HCT116 (cell line): Measurements from ENCODE around the gene PDE6B. TPM values are rescaled to one million over a fixed set of nuclear protein-coding genes. Genes with fewer than 3 reads are reported as not detected.

Source experiments
- ATAC-seq: fragments of 200-7000 bp; cut with Tn5 transposase; 2 replicates; pipeline ENCODE4 v1.9.1; 2020; ENCODE audit warnings: mild to moderate bottlenecking, moderate library complexity
- BruUV-seq: library from RNA; stranded (reverse); fragments of 400-500 nt; replicated peaks from 2 replicates; lab custom pipeline; 2021; lab: Mats Ljungman, UMichigan
- CTCF ChIA-PET: fragments of 300-600 bp; sonication (Branson Sonifier 250); formaldehyde crosslinking; loops from one replicate; lab custom pipeline; 2021; ENCODE audit warnings: antibody characterized with exemption; lab: Charles Lee
- POLR2A ChIA-PET: fragments of 300-600, 350-600 bp; sonication (Branson Sonifier 250); formaldehyde crosslinking; loops from one replicate; lab custom pipeline; 2021; ENCODE audit warnings: antibody characterized with exemption; lab: Charles Lee
- RAD21 ChIA-PET, 2 experiments: fragments of 300-600 bp; sonication (Branson Sonifier 250); formaldehyde crosslinking; loops; one replicate each; lab custom pipeline; 2023; ENCODE audit warnings: low total read pairs in 2 of 2; ENCODE audit not compliant: uncharacterized antibody in 2 of 2, unreplicated experiment in 2 of 2, low non-redundant PET in 1 of 2; lab: Charles Lee
- DNase-seq: peaks from one replicate; pipeline ENCODE4 v3.0.0-alpha.2; 2010; ENCODE audit warnings: low read depth, low spot score
- H2AFZ ChIP-seq: fragments of 200-600 bp; shearing (Covaris generic), sonication (generic); 2 replicates; pipeline ENCODE4 v1.6.1; 2017; ENCODE audit warnings: low read depth, mixed run types, mixed read lengths, antibody characterized with exemption, low read length; ENCODE audit not compliant: poor library complexity, severe bottlenecking
- H3K27ac ChIP-seq: 2 replicates; pipeline ENCODE4 v1.5.1; 2012; ENCODE audit warnings: low read depth, low read length
- H3K27me3 ChIP-seq: fragments of 200-600 bp; sonication (generic); 2 replicates; pipeline ENCODE4 v1.6.1; 2016; ENCODE audit warnings: mixed run types, low read length, mixed read lengths; ENCODE audit not compliant: insufficient read depth
- H3K36me3 ChIP-seq, 2 experiments: fragments of 200-500 bp in 1 of 2; fragments of 200-600 bp in 1 of 2; sonication (Bioruptor generic) in 1 of 2; sonication (generic) in 1 of 2; 2 replicates each; pipeline versions ENCODE4 v1.5.1 to v1.6.1; 2014 to 2016; ENCODE audit warnings: low read length in 2 of 2, inconsistent platforms in 1 of 2, mixed read lengths in 1 of 2, mixed run types in 1 of 2; ENCODE audit not compliant: insufficient read depth in 2 of 2, control insufficient read depth in 1 of 2
- H3K4me1 ChIP-seq, 2 experiments: fragments of 200-600 bp in 1 of 2; sonication (generic) in 1 of 2; 2 replicates each; pipeline versions ENCODE4 v1.5.1 to v1.6.1; 2012 to 2017; ENCODE audit warnings: low read length in 2 of 2, inconsistent platforms in 1 of 2, mild to moderate bottlenecking in 1 of 2, mixed read lengths in 1 of 2, mixed run types in 1 of 2, moderate library complexity in 1 of 2; ENCODE audit not compliant: insufficient read depth in 2 of 2, control insufficient read depth in 1 of 2
- H3K4me2 ChIP-seq: fragments of 200-600 bp; sonication (generic); 2 replicates; pipeline ENCODE4 v1.6.1; 2017; ENCODE audit warnings: mixed run types, low read length, mixed read lengths
- H3K4me3 ChIP-seq, 2 experiments: fragments of 200-600 bp in 1 of 2; sonication (generic) in 1 of 2; replicated peaks in 1 of 2; 2 replicates each; pipeline ENCODE4 v1.5.1; 2011 to 2016; ENCODE audit warnings: low read length in 2 of 2, control low read depth in 1 of 2, low read depth in 1 of 2, mild to moderate bottlenecking in 1 of 2, mixed read lengths in 1 of 2, mixed run types in 1 of 2
- H3K79me2 ChIP-seq: fragments of 200-600 bp; sonication (generic); 2 replicates; pipeline ENCODE4 v1.6.1; 2017; ENCODE audit warnings: mild to moderate bottlenecking, mixed run types, low read length, moderate library complexity, mixed read lengths; ENCODE audit not compliant: insufficient read depth
- H3K9ac ChIP-seq: fragments of 200-600 bp; sonication (generic); 2 replicates; pipeline ENCODE4 v1.6.1; 2016; ENCODE audit warnings: low read length, mixed read lengths
- H3K9me2 ChIP-seq: fragments of 200-600 bp; sonication (generic), shearing (Covaris generic); 2 replicates; pipeline ENCODE4 v1.6.1; 2017; ENCODE audit warnings: mixed run types, mild to moderate bottlenecking, moderate library complexity; ENCODE audit not compliant: insufficient read depth
- H3K9me3 ChIP-seq, 2 experiments: fragments of 200-500 bp in 1 of 2; fragments of 200-600 bp in 1 of 2; sonication (Bioruptor generic) in 1 of 2; sonication (generic) in 1 of 2; 2 replicates each; pipeline ENCODE4 v1.6.1; 2014 to 2017; ENCODE audit warnings: low read length in 2 of 2, mixed read lengths in 2 of 2, inconsistent platforms in 1 of 2, low read depth in 1 of 2, mild to moderate bottlenecking in 1 of 2, mixed run types in 1 of 2, moderate library complexity in 1 of 2; ENCODE audit not compliant: control insufficient read depth in 1 of 2, insufficient read depth in 1 of 2
- H4K20me1 ChIP-seq: fragments of 200-600 bp; sonication (generic), shearing (Covaris generic); 2 replicates; pipeline ENCODE4 v1.6.1; 2017; ENCODE audit warnings: mixed run types, mild to moderate bottlenecking, moderate library complexity; ENCODE audit not compliant: insufficient read depth
- CBX3 ChIP-seq: IDR thresholded peaks from 2 replicates; pipeline ENCODE4 v1.6.1; 2012; ENCODE audit warnings: low read depth
- CEBPB ChIP-seq: IDR thresholded peaks from 2 replicates; pipeline ENCODE4 v1.6.1; 2012; ENCODE audit warnings: low read depth
- CTCF ChIP-seq, 3 experiments: fragments of 200-600 bp in 1 of 3; sonication (generic) in 1 of 3; IDR thresholded peaks in 2 of 3; conservative IDR thresholded peaks in 1 of 3; 2 replicates each; pipeline ENCODE4 v1.5.1; 2012 to 2017; ENCODE audit warnings: low read depth in 2 of 3, low read length in 2 of 3, antibody characterized with exemption in 1 of 3, borderline replicate concordance in 1 of 3, control low read depth in 1 of 3, mild to moderate bottlenecking in 1 of 3, mixed read lengths in 1 of 3, mixed run types in 1 of 3, moderate library complexity in 1 of 3; ENCODE audit not compliant: insufficient read depth in 1 of 3
- EGR1 ChIP-seq: IDR thresholded peaks from 2 replicates; pipeline ENCODE4 v1.6.1; 2012; ENCODE audit warnings: low read depth
- EZH2 ChIP-seq: fragments of 200-600 bp; sonication (generic); IDR thresholded peaks from 2 replicates; pipeline ENCODE4 v1.6.1; 2017; ENCODE audit warnings: antibody characterized with exemption, mixed run types
- FOSL1 ChIP-seq: IDR thresholded peaks from 2 replicates; pipeline ENCODE4 v1.6.1; 2012; ENCODE audit warnings: low read depth
- JUND ChIP-seq: IDR thresholded peaks from 2 replicates; pipeline ENCODE4 v1.6.1; 2012
- POLR2A ChIP-seq: IDR thresholded peaks from 2 replicates; pipeline ENCODE4 v1.7.0; 2011; ENCODE audit warnings: borderline replicate concordance; ENCODE audit not compliant: insufficient read depth, insufficient read length; ENCODE audit errors: extremely low read depth
- POLR2AphosphoS5 ChIP-seq: IDR thresholded peaks from 2 replicates; pipeline ENCODE4 v1.6.1; 2011; ENCODE audit warnings: mild to moderate bottlenecking, low read depth, low read length, moderate library complexity
- REST ChIP-seq: IDR thresholded peaks from 2 replicates; pipeline ENCODE4 v1.6.1; 2012; ENCODE audit warnings: low read depth
- SIN3A ChIP-seq: IDR thresholded peaks from 2 replicates; pipeline ENCODE4 v1.6.1; 2012; ENCODE audit warnings: low read depth
- SRF ChIP-seq: IDR thresholded peaks from 2 replicates; pipeline ENCODE4 v1.6.1; 2012; ENCODE audit warnings: low read depth
- TCF7L2 ChIP-seq: IDR thresholded peaks from 2 replicates; pipeline ENCODE4 v1.7.0; 2011; ENCODE audit warnings: borderline replicate concordance, inconsistent platforms; ENCODE audit not compliant: insufficient read depth, insufficient read length; ENCODE audit errors: extremely low read depth
- YY1 ChIP-seq: IDR thresholded peaks from 2 replicates; pipeline ENCODE4 v1.6.1; 2011; ENCODE audit warnings: low read length, low read depth, moderate library complexity, mild to moderate bottlenecking; ENCODE audit not compliant: insufficient replicate concordance; ENCODE audit errors: extremely low read depth
- ZBTB33 ChIP-seq: IDR thresholded peaks from 2 replicates; pipeline ENCODE4 v1.6.1; 2011; ENCODE audit warnings: mild to moderate bottlenecking, low read length, moderate library complexity; ENCODE audit not compliant: insufficient replicate concordance; ENCODE audit errors: extremely low read depth
- ZFX ChIP-seq: fragments of 450-650 bp; IDR thresholded peaks from 2 replicates; pipeline ENCODE4 v1.6.1; 2017
- ZNF274 ChIP-seq: fragments of 200-500 bp; sonication (Bioruptor generic); IDR thresholded peaks from 2 replicates; pipeline ENCODE4 v1.6.1; 2014; ENCODE audit warnings: mild to moderate bottlenecking, low read depth, low read length, inconsistent platforms
- intact Hi-C: fragments of 100-400 bp; cut with micrococcal nuclease; formaldehyde crosslinking; loops from 2 replicates; pipeline ENCODE4 v1.10.0; 2022
- total RNA-seq: library from RNA; stranded (reverse); gene quantifications from one replicate; pipeline ENCODE4 v1.2.1, GENCODE V29; 2021; ENCODE audit not compliant: unreplicated experiment

PDE6B gene
- total RNA-seq, 1 experiment from 2014 or later = not detected

GRCh38 chr4:661231-661630, 35.9 kb downstream of the PDE6B start:
- H3K9me2 ChIP-seq = no peaks in the 10 kb centered on the region
- H3K4me2 ChIP-seq = no peak overlapping the region
- no peaks in the 10 kb centered on the region for H3K9me3 ChIP-seq
- no peak overlapping the region for H2AFZ ChIP-seq
- BruUV-seq = no TSS peak
- POLR2A ChIA-PET = no interaction called here
- H4K20me1 ChIP-seq = no peaks in the 10 kb centered on the region
- H3K4me1 ChIP-seq = no peaks in the 10 kb centered on the region
- CTCF ChIA-PET = no interaction called here
- no peaks in the 10 kb centered on the region for H3K36me3 ChIP-seq
- ATAC-seq (no peak), DNase-seq (no peak)
- H3K9ac ChIP-seq = no peak overlapping the region
- no peaks in the 10 kb centered on the region for H3K79me2 ChIP-seq
- H3K27ac ChIP-seq = no peak overlapping the region
- intact Hi-C loops = no loop called here
- H3K4me3 ChIP-seq = no peak overlapping the region
- no peak for TF ChIP-seq YY1
- no peak for TF ChIP-seq ZBTB33
- no peak for TF ChIP-seq JUND
- TF ChIP-seq TCF7L2 = no peak
- TF ChIP-seq SIN3A = no peak
- no peak for TF ChIP-seq CBX3
- TF ChIP-seq ZNF274 = no peak
- TF ChIP-seq POLR2A = no peak
- no peak for TF ChIP-seq EZH2
- no peak for TF ChIP-seq ZFX
- no peak for TF ChIP-seq REST
- no peak for TF ChIP-seq SRF
- no peak for TF ChIP-seq CEBPB
- TF ChIP-seq CTCF (IDR thresholded peaks at IDR 0.05 in 2 of 3, conservative IDR thresholded peaks at IDR 0.05 in 1 of 3; ENCODE audit: borderline replicate concordance in 1 of 3, insufficient read depth in 1 of 3, low read depth in 2 of 3, low read length in 2 of 3) = no peak
- TF ChIP-seq POLR2AphosphoS5 = no peak
- TF ChIP-seq FOSL1 = no peak
- TF ChIP-seq EGR1 = no peak
- RAD21 ChIA-PET = no interaction called here
- H3K27me3 ChIP-seq = no peaks in the 10 kb centered on the region
